DMS153 (cell line): ENCODE measurements around the gene PFKFB3.
"Not testable (repeated sequence)": the region's sequence is repeated elsewhere in the genome, so short reads cannot be mapped to it uniquely, and the experiment has no call there.

Experiments used
- DNase-seq: peaks from one replicate; lab custom pipeline; 2025; lab: John Stamatoyannopoulos, UW

Gene PFKFB3

DNA sequence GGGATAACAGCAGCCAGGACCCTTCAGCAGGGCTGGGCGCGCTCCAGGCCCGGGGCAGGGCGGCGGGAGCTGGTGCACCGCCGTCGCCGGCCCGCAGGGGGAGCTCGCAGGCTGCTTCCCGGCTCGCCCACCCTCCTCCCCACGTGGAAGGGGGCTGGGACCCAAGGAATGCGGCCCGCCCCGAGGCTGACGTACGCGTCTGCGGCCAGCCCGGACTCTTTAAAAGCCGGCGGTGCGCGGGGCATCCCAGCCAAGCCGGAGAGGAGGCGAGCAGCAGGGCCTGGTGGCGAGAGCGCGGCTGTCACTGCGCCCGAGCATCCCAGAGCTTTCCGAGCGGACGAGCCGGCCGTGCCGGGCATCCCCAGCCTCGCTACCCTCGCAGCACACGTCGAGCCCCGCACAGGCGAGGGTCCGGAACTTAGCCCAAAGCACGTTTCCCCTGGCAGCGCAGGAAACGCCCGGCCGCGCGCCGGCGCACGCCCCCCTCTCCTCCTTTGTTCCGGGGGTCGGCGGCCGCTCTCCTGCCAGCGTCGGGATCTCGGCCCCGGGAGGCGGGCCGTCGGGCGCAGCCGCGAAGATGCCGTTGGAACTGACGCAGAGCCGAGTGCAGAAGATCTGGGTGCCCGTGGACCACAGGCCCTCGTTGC lies at the start of gene PFKFB3:
PFKFB3 (plus strand) TSS at position 249 of the 647 bp plus-strand sequence; CDS start at position 578, 329 bp downstream.
- DNase-seq = peak; percentile 24

DNA sequence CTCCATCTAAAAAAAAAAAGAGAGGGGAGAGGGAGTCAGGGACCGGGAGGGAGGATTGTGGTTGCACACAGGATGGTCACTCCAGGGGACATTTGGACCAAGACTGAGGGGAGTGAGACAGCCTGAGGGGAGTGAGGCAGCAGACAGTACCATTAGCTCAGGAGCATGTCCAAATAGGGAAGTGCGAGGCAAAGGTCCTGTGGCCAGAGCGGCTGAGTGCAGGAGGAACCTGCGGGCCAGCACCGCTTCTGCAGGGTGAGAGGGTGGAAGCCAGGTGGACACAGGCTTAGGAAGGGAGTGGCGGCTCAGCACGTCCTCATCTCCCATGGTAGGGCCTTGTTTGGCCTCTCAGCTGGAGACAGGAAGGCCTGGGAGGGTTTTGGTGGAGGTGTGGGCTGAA lies 48.9 kb upstream of the PFKFB3 start:
- DNase-seq = no peak

DNA sequence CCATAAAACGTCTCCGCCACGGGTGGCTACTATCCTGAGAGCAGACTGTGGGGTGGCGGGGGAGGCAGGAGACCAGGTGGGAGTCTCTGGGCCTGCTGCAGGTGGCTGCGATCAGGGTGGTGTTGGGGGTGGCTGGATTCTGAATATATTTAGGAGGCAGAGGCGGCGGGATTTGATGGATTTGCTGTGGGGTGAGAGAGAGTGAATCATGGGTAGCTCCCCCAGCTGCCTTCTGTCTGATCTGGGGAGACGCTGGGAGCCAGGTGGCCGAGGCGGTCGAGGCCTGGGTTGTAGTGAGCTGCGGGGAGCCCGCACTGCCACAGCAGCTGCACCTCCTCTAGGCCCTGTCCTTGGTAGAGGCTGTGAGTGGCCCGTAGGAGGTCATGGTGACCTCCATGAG lies 48.2 kb upstream of the PFKFB3 start:
- no peak for DNase-seq

DNA sequence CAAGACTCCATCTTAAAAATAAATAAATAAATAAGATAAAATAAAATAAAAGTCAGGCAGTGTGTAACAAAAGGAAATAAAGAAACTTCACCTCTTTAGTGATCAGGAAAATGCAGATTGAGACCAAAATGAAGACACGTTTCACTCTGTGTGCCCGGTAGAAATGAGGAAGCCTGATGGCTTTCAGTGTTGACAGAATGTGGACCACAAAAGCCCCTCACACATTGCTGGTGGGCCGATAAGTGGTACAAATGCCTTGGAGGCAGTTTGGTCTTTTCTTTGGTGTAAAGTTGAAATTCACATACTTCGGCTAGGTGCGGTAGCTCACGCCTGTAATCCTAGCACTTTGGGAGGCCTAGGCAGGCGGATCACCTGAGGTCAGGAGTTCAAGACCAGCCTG lies 44.5 kb upstream of the PFKFB3 start:
- no peak for DNase-seq

DNA sequence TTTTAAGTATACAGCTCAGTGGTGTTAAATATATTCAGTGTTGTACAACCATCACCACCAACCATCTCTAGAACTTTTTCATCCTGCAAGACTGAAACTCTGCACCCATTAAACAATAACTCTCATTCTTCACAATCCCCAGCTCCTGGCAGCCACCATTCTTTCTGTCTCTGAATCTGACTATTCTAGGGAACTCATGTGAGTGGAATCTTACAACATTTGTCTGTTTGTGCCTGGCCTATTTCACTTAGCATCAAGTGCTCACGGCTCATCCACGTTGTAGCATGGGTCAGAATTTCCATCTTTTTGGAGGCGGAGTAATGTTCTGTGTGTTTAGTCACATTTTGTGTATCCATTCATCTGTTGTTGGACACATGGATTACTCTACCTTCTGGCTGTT lies 40.8 kb upstream of the PFKFB3 start:
- DNase-seq = no peak

DNA sequence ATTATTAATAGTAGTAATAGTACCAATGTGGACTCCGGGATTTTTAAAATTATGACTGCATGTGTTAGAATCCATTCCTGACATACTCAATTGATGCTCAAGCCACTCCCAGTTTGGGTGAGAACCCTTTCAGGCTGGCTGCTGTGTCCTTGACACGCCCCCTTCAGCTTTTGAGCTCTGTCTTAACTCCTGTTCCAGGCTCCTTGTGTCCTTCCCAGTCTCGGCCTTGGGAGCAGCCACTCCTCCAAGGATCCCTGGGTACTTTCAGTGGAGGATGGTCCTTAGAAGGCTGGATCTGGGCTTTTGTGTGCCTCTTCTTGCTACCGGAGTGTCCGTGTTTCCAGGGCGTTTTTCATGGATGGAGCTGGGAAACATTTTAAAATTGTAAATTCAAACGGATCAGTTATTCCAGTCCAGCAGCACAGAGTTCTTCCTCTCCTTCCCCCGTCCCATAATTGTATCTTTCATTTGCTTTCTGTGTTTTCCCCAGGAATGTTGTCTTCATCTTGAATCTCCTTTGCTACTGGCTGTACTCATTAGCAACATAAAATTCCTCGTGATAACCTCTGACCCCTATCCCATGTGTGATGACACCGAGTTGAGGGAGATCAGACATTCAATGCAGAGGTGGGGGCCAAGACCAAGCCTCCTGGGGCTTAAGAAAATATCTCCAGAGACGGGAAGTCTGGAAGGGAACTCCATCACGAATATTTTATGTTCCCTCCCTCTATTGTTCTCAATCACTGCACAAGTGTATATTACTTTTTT lies 40.0 kb upstream of the PFKFB3 start:
- DNase-seq = no peak

DNA sequence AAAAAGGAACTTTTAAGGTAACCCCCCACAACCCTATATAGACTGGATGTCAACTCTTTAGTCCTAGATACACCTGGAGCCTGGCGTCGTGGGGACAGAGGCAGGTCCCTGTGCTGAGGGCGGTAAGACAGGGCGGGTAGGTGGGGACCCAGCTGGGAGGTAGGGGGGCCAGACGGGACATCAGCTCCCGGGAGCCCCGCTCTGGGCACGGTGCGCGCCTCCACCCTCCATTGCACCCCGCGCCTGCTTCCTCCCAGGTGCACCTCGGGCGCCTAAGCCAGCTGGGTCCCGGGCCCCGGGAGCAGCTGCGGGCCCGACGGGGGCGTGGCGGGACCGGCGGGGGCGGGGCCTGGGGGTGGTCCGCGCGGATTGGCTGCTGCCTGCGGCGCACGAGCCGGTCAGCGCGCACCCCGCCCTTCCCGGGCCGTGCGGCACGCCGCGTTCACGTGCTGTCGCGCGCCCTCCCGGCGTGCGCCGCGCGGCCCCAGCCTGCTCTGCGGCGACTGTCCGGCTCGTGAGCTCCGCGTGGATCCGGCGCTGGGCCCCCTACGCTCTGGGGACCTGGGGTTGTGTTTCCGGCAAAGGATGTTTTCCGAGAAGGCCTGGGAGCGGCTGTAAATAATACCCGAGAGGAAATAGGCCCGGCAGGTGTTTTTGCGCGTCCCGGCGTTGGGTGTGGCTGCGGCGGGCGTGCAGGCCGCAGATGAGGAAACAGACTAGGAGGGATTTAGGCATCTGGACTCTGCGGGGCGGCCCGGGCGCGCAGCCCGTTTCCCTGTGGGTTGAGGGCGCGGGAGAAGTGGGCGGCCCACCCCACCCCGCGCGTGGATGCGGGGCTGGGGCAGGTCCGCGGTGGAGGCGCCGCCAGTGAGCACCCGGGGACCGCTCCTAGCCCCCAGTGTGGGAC lies 39.1 kb upstream of the PFKFB3 start:
- DNase-seq = peak; percentile 73

DNA sequence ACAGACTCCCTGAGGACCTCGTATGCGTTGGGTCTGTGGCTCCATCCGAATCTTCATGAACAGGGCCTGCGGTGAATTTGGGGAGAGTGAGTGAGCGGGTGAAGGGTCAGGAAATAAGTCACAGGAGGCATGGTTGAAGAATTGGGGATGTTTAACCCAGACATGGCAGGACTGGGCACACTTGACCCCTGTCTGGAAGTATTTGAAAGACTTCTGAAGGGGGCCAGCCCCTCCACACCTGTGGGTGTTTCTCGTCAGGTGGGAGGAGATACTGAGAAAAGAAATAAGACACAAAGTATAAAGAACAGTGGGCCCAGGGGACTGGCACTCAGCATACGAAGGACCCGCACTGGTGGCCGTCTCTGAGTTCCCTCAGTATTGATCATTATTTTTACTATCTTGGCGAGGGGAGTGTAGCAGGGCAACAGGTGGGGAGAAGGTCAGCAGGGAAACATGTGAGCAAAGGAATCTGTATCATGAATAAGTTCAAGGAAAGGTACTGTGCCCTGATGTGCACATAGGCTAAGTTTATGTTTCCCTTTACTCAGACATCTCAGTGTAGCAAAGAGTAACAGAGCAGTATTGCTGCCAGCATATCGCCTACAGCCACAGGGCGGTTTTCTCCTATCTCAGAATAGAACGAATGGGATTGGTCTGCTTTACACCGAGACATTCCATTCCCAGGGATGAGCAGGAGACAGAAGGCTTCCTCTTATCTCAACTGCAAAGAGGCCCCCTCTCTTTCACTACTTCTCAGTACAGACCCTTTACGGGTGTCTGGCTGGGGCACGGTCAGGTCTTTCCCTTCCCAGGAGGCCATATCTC lies 38.2 kb upstream of the PFKFB3 start:
- DNase-seq = no peak

DNA sequence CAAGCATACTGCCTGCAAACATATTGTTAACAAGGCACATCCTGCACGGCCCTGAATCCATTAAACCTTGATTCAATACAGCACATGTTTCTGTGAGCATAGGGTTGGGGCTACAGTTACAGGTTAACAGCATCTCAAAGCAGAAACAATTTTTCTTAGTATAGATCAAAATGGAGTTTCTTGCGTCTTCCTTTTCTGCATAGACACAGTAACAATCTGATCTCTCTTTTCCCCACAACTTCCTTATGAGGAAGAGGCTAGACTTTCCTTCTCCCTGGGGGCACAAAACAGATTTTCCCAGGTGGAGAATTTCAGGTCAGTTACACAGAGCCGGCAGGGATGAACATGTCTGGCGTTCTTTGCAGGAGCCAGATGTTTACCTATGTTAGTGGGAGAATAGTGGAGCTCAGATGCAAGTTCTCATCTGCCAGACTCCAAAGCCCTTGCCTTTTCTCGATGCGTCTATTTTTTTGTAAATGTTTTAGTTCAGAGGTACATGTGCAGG lies 37.5 kb upstream of the PFKFB3 start:
- DNase-seq = no peak

DNA sequence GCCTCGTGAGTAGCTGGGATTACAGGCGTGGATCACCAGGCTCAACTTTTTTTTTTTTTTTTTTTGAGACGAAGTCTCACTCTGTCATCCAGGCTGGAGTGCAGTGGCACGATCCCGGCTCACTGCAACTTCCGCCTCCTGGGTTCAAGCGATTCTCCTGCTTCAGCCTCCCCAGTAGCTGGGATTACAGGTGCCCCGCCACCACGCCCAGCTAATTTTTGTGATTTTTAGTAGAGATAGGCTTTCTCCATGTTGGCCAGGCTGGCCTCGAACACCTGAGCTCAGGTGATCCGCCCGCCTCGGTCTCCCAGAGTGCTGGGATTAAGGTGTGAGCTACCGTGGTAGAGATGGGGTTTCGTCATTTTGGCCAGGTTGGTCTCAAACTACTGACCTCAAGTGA lies 36.8 kb upstream of the PFKFB3 start:
- DNase-seq = not testable (repeated sequence)

DNA sequence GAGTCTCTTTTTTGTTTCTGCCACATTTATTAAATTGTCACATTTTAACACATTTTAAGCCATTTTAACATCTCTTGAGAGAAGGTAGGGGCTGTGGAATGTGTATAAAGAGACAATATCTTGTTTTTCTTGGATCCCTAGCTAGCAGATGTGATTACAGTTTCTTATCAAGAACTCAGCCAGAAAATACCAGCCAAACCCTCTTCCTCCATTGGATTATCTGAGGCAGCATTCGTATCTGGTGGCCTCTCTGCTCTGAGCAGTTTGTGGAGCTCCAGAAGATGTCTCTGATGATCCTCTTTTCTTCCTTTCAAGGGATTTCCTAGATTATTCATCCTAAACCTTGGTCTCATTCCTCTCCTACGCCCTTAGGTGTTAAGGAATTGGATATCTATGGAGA lies 35.3 kb upstream of the PFKFB3 start:
- DNase-seq = no peak

DNA sequence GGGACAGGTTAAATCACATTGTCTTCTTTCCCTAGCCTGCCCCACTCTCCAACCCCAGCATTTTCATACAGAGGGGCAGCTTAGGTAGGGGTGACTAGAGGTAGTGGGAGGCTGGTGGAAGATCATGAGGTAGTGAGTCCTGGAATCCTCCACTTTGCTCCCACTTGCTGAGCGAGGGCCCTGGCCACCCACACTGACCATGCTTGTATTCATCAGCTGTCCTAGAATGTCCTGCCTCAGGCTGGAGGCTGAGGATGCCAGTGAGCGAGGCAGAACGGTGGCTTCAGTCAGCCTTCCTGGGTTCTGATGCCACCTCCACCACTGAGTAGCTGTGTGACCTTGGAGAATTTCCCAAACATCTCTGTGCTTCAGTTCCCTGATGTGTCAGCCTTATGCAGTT lies 34.6 kb upstream of the PFKFB3 start:
- DNase-seq = no peak

DNA sequence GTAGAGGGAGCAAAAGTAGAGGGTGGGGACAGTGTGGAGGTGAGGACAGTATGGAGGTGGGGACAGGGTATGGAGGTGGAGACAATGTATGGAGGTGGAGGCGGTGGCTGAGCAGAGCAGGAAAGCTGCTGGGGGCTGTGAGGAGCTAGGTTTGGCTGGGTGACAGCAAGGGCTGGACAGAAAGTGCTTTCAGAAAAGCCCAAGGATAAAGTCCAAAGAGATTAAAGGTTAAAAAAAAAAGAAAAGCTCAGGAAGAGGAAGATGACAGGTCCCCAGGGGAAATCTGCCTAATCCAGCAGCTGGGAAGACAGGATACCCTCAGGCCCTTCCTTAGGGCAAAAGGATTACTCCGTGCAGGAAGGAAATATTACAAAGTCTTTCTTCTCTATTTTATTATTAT lies 32.1 kb upstream of the PFKFB3 start:
- no peak for DNase-seq

DNA sequence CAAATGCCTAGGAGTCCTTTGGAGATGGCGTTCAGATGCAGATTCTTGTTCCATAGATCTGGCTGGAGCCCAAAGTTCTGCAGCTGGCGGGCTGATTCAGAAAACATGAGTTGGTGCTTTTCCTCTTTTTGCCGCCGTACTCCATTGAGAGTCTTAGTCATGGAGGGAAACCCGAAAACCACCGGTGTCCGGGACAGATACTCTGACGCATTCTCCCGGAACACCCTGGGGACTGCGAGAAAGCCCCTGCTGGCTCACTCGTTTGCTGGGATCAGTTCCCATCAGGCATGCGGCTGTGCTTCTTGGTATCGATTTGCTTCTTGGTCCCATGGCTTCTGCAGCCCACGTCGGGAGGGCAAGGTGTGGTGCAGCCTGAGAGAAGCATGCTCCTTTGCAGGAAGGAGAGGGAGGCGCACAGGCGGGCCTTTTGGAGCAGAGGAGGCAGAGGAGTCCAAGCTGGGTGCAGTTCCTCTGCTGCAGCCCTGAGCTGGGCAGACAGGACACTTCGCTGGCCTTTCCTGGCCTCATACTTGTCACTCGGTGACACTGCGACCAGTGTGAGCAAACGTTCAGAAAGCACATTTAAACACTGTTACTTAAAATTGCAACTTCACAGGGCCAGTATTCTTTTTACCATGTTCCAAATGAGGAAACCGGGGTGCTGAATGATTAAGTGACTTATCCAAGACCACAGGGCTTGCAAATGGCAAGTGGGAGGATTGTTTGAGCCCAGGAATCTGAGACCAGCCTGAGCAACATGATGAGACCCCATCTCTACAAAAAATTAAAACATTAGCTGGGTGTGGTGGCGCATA lies 30.6 kb upstream of the PFKFB3 start:
- DNase-seq = no peak

DNA sequence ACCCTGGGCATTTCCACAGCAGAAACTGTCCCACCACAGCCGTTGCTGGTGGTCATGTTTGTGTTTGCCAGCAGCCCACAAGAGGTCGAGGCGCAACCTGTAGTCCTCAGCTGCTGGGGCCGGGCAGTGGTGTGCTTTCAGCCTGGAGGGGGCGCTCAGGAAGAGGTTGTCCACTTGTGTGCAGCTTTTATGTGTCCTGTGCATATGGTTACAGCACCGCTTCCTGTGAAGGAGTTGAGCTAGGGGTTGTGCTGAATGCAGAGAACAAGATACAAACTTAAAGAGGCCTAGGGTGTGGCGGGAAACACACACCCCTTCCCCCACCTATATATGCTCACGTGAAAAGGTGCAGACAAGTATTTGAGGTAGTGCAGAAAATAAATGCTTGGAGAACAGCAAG lies 29.5 kb upstream of the PFKFB3 start:
- DNase-seq = no peak

DNA sequence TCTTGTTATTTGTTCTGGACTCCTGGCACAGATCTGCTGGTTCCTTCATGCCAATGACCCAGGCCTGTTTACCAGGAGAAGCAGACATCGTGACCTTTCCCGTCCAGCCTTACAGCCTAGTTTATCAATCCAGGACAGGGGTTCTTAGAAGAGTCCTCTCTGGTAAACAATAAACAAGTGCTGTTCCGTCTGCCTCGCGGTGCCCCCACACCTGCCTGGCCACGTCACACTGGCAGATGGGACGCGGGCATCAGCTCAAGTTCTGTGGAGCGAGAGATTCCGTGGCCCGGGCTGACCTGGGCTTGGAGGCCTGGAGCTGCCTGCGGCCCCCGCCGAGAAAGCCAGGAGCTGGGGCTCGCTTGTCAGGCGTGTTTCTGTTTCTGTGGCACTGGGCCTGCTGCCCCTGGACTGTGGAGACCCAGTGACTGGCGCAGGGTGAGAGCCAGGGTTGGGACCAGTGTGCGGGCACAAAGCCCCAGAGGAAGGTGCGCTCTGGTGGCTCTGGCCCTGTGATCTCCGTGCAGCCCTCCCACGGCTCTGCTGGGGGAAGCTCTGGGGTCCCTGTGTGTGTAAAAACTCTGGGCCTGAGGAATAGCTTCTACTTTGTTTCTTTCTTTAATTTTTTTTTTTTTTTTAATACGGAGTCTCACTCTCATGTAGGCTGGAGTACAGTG lies 28.4 kb upstream of the PFKFB3 start:
- no peak for DNase-seq

DNA sequence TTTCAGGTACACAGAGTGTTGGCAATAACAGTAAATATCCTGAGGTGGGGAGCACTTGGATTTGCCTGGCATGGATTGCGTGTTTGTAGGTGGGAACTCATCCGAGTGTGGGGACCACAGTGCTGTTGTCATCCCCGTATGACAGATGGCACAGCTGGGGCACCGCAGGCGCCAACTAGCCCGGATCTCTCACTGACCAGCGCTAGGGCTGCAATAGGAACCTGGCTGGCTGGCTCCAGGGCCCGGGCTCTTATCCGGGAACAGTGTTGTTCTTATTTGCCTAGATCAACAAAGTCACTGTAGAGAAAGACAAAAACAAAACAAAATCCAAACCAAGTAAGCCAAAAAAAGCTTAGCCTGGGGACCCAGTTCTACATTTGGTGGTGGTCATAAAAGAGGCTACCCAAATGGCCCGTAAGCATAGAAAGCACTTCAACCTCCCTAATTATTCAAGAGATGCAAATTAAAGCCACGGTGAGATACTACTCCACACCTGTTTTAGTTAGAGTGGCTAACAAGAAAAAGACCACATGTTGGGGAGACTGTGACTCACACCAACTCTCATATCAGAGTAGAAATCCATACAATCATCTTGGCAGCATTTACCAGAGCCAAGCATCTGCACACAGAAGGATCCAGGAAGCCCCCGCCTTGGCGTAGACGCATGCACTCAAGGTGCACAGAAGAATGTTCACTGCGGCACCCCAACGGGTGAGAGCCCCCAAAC lies 27.2 kb upstream of the PFKFB3 start:
- no peak for DNase-seq

DNA sequence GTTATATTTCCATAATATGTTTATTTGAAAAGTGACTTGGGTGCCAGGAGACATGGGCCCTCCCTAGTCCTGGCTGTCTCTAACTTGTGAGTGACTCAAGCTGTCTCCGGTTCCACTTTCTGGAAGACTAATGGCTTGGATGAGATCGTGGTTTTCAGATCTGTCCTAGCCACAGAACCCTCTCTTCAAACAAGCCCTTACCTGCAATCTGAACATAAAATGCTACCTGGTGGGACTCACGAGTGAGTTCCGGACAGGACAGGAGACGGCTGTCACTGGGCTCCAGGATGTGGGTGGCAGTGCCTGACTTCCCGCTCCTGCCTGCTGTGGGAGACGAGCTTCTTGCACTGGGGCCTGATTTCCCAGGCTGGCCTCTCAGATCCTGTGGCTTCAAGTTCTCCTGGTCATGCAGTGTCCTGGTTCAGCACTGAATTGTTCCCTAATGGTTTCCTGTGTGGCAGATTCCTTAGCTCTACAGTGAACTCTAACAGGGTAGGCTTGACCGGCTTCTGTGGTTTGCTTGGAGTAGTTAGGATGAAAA lies 26.0 kb upstream of the PFKFB3 start:
- no peak for DNase-seq

DNA sequence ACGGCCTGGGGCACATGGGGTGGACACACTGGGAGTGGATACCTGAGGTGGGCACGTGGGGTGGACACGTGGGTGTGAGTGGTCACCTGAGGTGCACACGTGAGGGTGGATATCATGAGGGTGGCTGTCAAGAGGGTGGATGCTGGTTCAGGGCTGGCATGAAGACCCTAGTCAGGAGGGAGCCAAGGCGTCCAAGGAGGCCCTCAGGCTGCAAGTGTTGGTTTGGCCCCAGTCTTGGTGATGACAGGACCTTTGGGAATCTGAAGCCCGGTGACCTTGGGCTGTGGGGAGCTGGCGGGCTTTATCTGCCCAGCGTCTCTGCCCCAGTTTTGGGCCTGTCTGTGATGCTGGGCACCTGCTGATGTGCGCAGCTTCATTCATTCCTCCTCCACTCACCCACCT lies 24.9 kb upstream of the PFKFB3 start:
- no peak for DNase-seq
